ENCODE data around the gene ASIC2. TPM values are rescaled to one million over a fixed set of nuclear protein-coding genes. Genes with fewer than 3 reads are reported as not detected.

The ASIC2 gene
- total RNA-seq, 1 experiment from 2014 or later = not detected

DNA sequence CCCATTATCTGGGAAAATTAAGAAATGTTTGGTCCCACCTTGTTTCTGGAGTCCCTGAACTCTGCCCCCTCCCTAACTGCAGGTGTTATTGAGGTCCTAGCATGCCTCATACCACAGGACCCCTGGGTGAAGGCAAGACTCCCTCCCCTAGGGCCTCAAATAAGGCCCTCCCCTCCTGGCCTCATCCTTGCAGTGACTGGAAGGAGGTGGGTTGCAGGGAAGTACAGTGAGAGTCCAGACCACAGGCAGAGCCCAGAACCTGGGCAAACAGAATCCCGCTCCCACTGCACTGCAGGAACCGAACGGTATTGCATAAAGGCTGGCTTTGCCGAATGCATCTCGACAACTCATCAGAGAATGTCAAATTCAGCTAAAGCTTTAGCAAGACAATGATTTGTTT, 126.6 kb downstream of the ASIC2 start:
- Histone ChIP-seq H3K9me3 (no peaks in the 10 kb centered on the region), H3K4me1 (no peaks in the 10 kb centered on the region), H3K4me3 (ENCODE audit: low read depth, low read length) (no peak overlapping the region), H3K36me3 (ENCODE audit: control insufficient read depth, insufficient read depth, low read length) (no peaks in the 10 kb centered on the region), H3K27me3 (replicated peaks; ENCODE audit: control insufficient read depth, insufficient read depth, low read length) (peaks cover 1% of the 10 kb centered on the region; the same call in 1 of the 2 replicates)
- TF ChIP-seq, protein P1, sequence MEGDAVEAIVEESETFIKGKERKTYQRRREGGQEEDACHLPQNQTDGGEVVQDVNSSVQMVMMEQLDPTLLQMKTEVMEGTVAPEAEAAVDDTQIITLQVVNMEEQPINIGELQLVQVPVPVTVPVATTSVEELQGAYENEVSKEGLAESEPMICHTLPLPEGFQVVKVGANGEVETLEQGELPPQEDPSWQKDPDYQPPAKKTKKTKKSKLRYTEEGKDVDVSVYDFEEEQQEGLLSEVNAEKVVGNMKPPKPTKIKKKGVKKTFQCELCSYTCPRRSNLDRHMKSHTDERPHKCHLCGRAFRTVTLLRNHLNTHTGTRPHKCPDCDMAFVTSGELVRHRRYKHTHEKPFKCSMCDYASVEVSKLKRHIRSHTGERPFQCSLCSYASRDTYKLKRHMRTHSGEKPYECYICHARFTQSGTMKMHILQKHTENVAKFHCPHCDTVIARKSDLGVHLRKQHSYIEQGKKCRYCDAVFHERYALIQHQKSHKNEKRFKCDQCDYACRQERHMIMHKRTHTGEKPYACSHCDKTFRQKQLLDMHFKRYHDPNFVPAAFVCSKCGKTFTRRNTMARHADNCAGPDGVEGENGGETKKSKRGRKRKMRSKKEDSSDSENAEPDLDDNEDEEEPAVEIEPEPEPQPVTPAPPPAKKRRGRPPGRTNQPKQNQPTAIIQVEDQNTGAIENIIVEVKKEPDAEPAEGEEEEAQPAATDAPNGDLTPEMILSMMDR (IDR thresholded peaks at IDR 0.05; ENCODE audit: insufficient read depth in 1 of 2, low read depth in 1 of 2, low read length in 1 of 2, severe bottlenecking in 1 of 2, unreplicated experiment in 1 of 2) = no peak
- CTCF ChIA-PET = interaction anchor here (0.6 kb wide), 1 partner anchor 36 kb away, joined by 3 read pairs; no protein-coding TSS in a partner anchor
- BruUV-seq (replicated peaks) = no TSS peak
- Mint-ChIP-seq H3K9me3 (ENCODE audit: unreplicated experiment) (no peaks in the 10 kb centered on the region), H3K27me3 (ENCODE audit: insufficient read depth, unreplicated experiment) (peaks cover 38% of the 10 kb centered on the region), H3K36me3 (ENCODE audit: insufficient read depth, unreplicated experiment) (no peaks in the 10 kb centered on the region), H3K4me1 (ENCODE audit: low read depth, unreplicated experiment) (no peaks in the 10 kb centered on the region), H3K4me3 (ENCODE audit: unreplicated experiment) (no peak overlapping the region), H3K27ac (ENCODE audit: unreplicated experiment) (no peak overlapping the region)
- no peak for DNase-seq
- intact Hi-C loops (cut with micrococcal nuclease; ENCODE audit: unreplicated experiment) = no loop called here
- POLR2A ChIA-PET = no interaction called here

DNA sequence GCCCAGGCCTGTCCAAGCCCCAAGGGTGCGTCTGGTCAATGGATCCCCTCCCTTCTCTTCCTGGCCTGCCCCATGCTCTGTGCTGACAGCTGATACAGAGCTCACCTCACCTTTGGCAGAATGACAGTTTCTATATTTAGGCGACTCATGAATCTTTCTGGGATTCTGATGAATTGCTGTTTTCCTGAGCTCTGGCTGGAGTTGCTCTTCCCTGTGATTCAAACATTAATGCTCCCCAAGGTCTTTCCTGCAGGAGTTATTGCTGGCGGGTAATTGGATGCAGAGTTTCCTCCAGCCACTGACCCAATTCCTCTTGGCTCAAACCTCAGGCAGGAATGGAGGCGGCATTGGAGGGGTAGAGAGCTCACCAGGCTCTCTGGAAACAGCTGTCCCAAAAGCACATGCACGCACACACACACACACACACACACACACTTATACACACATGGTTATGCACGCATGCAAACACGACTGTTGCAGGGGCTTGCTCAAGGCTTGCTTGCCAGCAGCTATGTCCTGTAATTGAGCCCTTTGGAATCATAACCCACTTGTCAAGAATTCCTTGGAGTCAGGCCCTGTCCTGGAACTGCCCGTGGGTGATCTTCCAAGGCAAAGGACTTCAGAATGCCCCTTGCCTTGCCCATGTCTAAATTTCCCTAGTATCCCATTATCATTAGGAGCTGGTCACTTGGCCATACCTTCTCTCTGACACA, 128.8 kb downstream of the ASIC2 start:
- CTCF ChIA-PET = interaction anchor here (0.6 kb wide), 1 partner anchor 174 kb away, joined by 3 read pairs; no protein-coding TSS in a partner anchor

DNA sequence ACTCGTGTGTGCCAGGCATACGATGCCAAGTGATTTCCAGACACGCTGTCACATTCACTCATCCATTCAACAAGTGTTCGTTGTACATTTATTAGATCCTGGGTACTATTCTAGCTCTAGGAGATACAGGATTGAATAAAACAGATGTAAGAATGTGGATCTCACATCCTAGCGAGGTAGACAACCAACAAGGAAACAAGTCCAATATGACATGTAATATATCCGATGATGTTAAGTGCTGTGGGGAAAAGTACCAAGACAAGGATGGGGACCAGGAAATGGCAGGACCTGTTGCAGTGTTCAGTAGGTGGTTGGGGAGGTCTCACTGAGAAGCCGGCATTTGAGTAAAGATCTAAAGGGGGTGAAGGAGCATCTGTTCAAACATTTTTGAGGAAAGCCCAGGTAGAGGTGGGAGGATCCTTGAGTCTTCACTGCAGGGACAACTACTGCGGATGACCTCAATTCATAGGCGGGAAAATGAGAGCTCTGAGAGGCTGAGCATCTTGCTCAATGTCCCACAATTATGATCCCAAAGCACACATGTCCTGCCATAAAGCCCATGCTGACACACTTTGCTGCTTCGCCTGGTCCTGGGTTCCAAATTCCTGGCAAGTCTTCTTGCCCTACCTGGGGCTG, 129.4 kb downstream of the ASIC2 start:
- TF ChIP-seq, protein P1 (IDR thresholded peaks at IDR 0.05; ENCODE audit: insufficient read depth in 1 of 2, low read depth in 1 of 2, low read length in 1 of 2, severe bottlenecking in 1 of 2, unreplicated experiment in 1 of 2) = no peak
- H3K27ac Mint-ChIP-seq (ENCODE audit: unreplicated experiment) = no peak overlapping the region
- peaks cover 1% of the 10 kb centered on the region; the same call in 1 of the 2 replicates for H3K27me3 ChIP-seq (replicated peaks; ENCODE audit: control insufficient read depth, insufficient read depth, low read length)
- H3K4me1 ChIP-seq = no peaks in the 10 kb centered on the region
- H3K4me1 Mint-ChIP-seq (ENCODE audit: low read depth, unreplicated experiment) = no peaks in the 10 kb centered on the region
- no peaks in the 10 kb centered on the region for H3K9me3 Mint-ChIP-seq (ENCODE audit: unreplicated experiment)
- CTCF ChIA-PET = no interaction called here
- no peaks in the 10 kb centered on the region for H3K36me3 ChIP-seq (ENCODE audit: control insufficient read depth, insufficient read depth, low read length)
- H3K27me3 Mint-ChIP-seq (ENCODE audit: insufficient read depth, unreplicated experiment) = peaks cover 36% of the 10 kb centered on the region
- no peak for DNase-seq
- POLR2A ChIA-PET = no interaction called here
- intact Hi-C loops (cut with micrococcal nuclease; ENCODE audit: unreplicated experiment) = no loop called here
- H3K36me3 Mint-ChIP-seq (ENCODE audit: insufficient read depth, unreplicated experiment) = no peaks in the 10 kb centered on the region
- BruUV-seq (replicated peaks) = no TSS peak
- no peak overlapping the region for H3K4me3 Mint-ChIP-seq (ENCODE audit: unreplicated experiment)
- no peak overlapping the region for H3K4me3 ChIP-seq (ENCODE audit: low read depth, low read length)
- H3K9me3 ChIP-seq = no peaks in the 10 kb centered on the region

More for the DNA sequence above, 128.8 kb downstream of the ASIC2 start:
- DNase-seq = no peak
- Mint-ChIP-seq H3K4me3 (ENCODE audit: unreplicated experiment) (no peak overlapping the region), H3K27ac (ENCODE audit: unreplicated experiment) (no peak overlapping the region), H3K27me3 (ENCODE audit: insufficient read depth, unreplicated experiment) (peaks cover 38% of the 10 kb centered on the region), H3K4me1 (ENCODE audit: low read depth, unreplicated experiment) (no peaks in the 10 kb centered on the region), H3K36me3 (ENCODE audit: insufficient read depth, unreplicated experiment) (no peaks in the 10 kb centered on the region), H3K9me3 (ENCODE audit: unreplicated experiment) (no peaks in the 10 kb centered on the region)
- no peak overlapping the region for H3K4me3 ChIP-seq (ENCODE audit: low read depth, low read length)
- POLR2A ChIA-PET = no interaction called here
- H3K27me3 ChIP-seq (replicated peaks; ENCODE audit: control insufficient read depth, insufficient read depth, low read length) = peaks cover 1% of the 10 kb centered on the region; the same call in 1 of the 2 replicates
- no peaks in the 10 kb centered on the region for H3K36me3 ChIP-seq (ENCODE audit: control insufficient read depth, insufficient read depth, low read length)
- TF ChIP-seq, protein P1 (IDR thresholded peaks at IDR 0.05; ENCODE audit: insufficient read depth in 1 of 2, low read depth in 1 of 2, low read length in 1 of 2, severe bottlenecking in 1 of 2, unreplicated experiment in 1 of 2) = no peak
- no peaks in the 10 kb centered on the region for H3K9me3 ChIP-seq
- no peaks in the 10 kb centered on the region for H3K4me1 ChIP-seq
- BruUV-seq (replicated peaks) = no TSS peak
- intact Hi-C loops (cut with micrococcal nuclease; ENCODE audit: unreplicated experiment) = no loop called here

All from Caco-2 (cell line).